Neural progenitor cell (in vitro differentiated cells): ENCODE data around the gene NUDT4. TPM values are rescaled to one million over a fixed set of nuclear protein-coding genes. Genes with fewer than 3 reads are reported as not detected.

Experiments used
- DNase-seq: peaks from one replicate; pipeline ENCODE4 v3.0.0-alpha.2; 2016; ENCODE audit warnings: low spot score
- H2AFZ ChIP-seq: fragments of 200-600 bp; sonication (generic); replicated peaks from 2 replicates; pipeline ENCODE4 v1.6.1; 2016; ENCODE audit warnings: antibody characterized with exemption
- H3F3A ChIP-seq: fragments of 200-600 bp; sonication (generic); 2 replicates; pipeline ENCODE4 v1.6.1; 2016; ENCODE audit warnings: antibody characterized with exemption, low read depth
- H3K27ac ChIP-seq: fragments of 200-600 bp; sonication (generic); 2 replicates; pipeline ENCODE4 v1.5.1; 2016; ENCODE audit warnings: mild to moderate bottlenecking
- H3K27me3 ChIP-seq: fragments of 200-600 bp; sonication (generic); 2 replicates; pipeline ENCODE4 v1.6.1; 2016; ENCODE audit warnings: mild to moderate bottlenecking, moderate library complexity
- H3K36me3 ChIP-seq: fragments of 200-600 bp; sonication (generic); 2 replicates; pipeline ENCODE4 v1.5.1; 2016
- H3K4me1 ChIP-seq: fragments of 200-600 bp; sonication (generic); 2 replicates; pipeline ENCODE4 v1.6.1; 2016; ENCODE audit warnings: mixed run types
- H3K4me2 ChIP-seq: fragments of 200-600 bp; sonication (generic); 2 replicates; pipeline ENCODE4 v1.6.1; 2016
- H3K4me3 ChIP-seq: fragments of 200-600 bp; sonication (generic); 2 replicates; pipeline ENCODE4 v1.5.1; 2016
- H3K79me2 ChIP-seq: fragments of 200-600 bp; sonication (generic); 2 replicates; pipeline ENCODE4 v1.6.1; 2016; ENCODE audit warnings: low read depth
- H3K9ac ChIP-seq: fragments of 200-600 bp; sonication (generic); 2 replicates; pipeline ENCODE4 v1.6.1; 2016
- H3K9me3 ChIP-seq: fragments of 200-600 bp; sonication (generic); 2 replicates; pipeline ENCODE4 v1.5.1; 2016; ENCODE audit warnings: low read depth
- H4K20me1 ChIP-seq: fragments of 200-600 bp; sonication (generic); 2 replicates; pipeline ENCODE4 v1.6.1; 2016; ENCODE audit warnings: low read depth
- H3K27ac Mint-ChIP-seq: 3 replicates; pipeline ENCODE4 v1.8.0; 2021; ENCODE audit warnings: mixed read lengths
- H3K27me3 Mint-ChIP-seq: 2 replicates; pipeline ENCODE4 v1.8.0; 2022; ENCODE audit warnings: low read depth, mild to moderate bottlenecking, inconsistent platforms, moderate library complexity, mixed read lengths; ENCODE audit not compliant: insufficient read depth
- H3K36me3 Mint-ChIP-seq: 3 replicates; pipeline ENCODE4 v1.8.0; 2021; ENCODE audit warnings: mixed read lengths
- H3K4me1 Mint-ChIP-seq: 3 replicates; pipeline ENCODE4 v1.8.0; 2021; ENCODE audit warnings: mixed read lengths
- H3K4me3 Mint-ChIP-seq: 3 replicates; pipeline ENCODE4 v1.8.0; 2021; ENCODE audit warnings: mild to moderate bottlenecking, moderate library complexity, mixed read lengths
- H3K9me3 Mint-ChIP-seq: 3 replicates; pipeline ENCODE4 v1.8.0; 2020; ENCODE audit warnings: mixed read lengths
- CTCF ChIP-seq: fragments of 200-600 bp; sonication (generic); IDR thresholded peaks from 2 replicates; pipeline ENCODE4 v1.5.1; 2017; ENCODE audit warnings: antibody characterized with exemption, mild to moderate bottlenecking
- EZH2 ChIP-seq: fragments of 200-600 bp; sonication (generic); IDR thresholded peaks from 2 replicates; pipeline ENCODE4 v1.6.1; 2017; ENCODE audit warnings: antibody characterized with exemption, mild to moderate bottlenecking, moderate library complexity
- EZH2phosphoT487 ChIP-seq: fragments of 200-600 bp; sonication (generic); IDR thresholded peaks from 2 replicates; pipeline ENCODE4 v1.6.1; 2017; ENCODE audit warnings: antibody characterized with exemption
- total RNA-seq: library from RNA; depleted of rRNA; stranded (reverse); fragments of >200 nt; gene quantifications from 2 replicates; pipeline ENCODE4 v1.2.3, GENCODE V29; 2015; ENCODE audit warnings: low replicate concordance

The NUDT4 gene
- total RNA-seq, 1 donor from 2014 or later, result 89.8 TPM

- H3K9me3 ChIP-seq, result no peaks in the 10 kb centered on the region
- H3K4me3 ChIP-seq, result no peak overlapping the region
- H3K4me1 ChIP-seq, result peaks cover 13% of the 10 kb centered on the region
- H3K27me3 ChIP-seq, result no peaks in the 10 kb centered on the region
- H3K36me3 ChIP-seq, result no peaks in the 10 kb centered on the region
- no peaks in the 10 kb centered on the region for H3K79me2 ChIP-seq
- H4K20me1 ChIP-seq, result no peaks in the 10 kb centered on the region
- H2AFZ ChIP-seq, result no peak overlapping the region
- H3K9ac ChIP-seq, result no peak overlapping the region
- H3K36me3 Mint-ChIP-seq, result no peaks in the 10 kb centered on the region
- H3K4me3 Mint-ChIP-seq, result no peak overlapping the region
- H3K27me3 Mint-ChIP-seq, result peaks cover 3% of the 10 kb centered on the region
- H3K4me1 Mint-ChIP-seq, result peaks cover 15% of the 10 kb centered on the region
- no peak overlapping the region for H3K27ac ChIP-seq
- H3F3A ChIP-seq, result no peaks in the 10 kb centered on the region
- no peaks in the 10 kb centered on the region for H3K9me3 Mint-ChIP-seq
- no peak overlapping the region for H3K4me2 ChIP-seq
- no peak overlapping the region for H3K27ac Mint-ChIP-seq
- TF ChIP-seq EZH2phosphoT487 (no peak), EZH2 (no peak), CTCF (no peak)
- DNase-seq, result no peak
These were observed 38.0 kb upstream of the NUDT4 start for GRCh38 chr12:93339695-93340094.

GRCh38 chr12:93341409-93342049 lies 36.2 kb upstream of the NUDT4 start:
- no peak overlapping the region for H2AFZ ChIP-seq
- H4K20me1 ChIP-seq, result no peaks in the 10 kb centered on the region
- Mint-ChIP-seq H3K36me3 (no peaks in the 10 kb centered on the region), H3K27me3 (peaks cover 7% of the 10 kb centered on the region), H3K4me1 (peaks cover 6% of the 10 kb centered on the region), H3K4me3 (no peak overlapping the region), H3K9me3 (no peaks in the 10 kb centered on the region), H3K27ac (no peak overlapping the region)
- no peak overlapping the region for H3K27ac ChIP-seq
- TF ChIP-seq EZH2phosphoT487 (no peak), EZH2 (no peak), CTCF (no peak)
- no peak for DNase-seq
- H3K4me1 ChIP-seq, result peaks cover 3% of the 10 kb centered on the region
- no peak overlapping the region for H3K4me3 ChIP-seq
- H3K9ac ChIP-seq, result no peak overlapping the region
- H3K4me2 ChIP-seq, result no peak overlapping the region
- H3K79me2 ChIP-seq, result no peaks in the 10 kb centered on the region
- H3K36me3 ChIP-seq, result no peaks in the 10 kb centered on the region
- H3F3A ChIP-seq, result no peaks in the 10 kb centered on the region
- H3K9me3 ChIP-seq, result no peaks in the 10 kb centered on the region
- no peaks in the 10 kb centered on the region for H3K27me3 ChIP-seq

- Histone ChIP-seq H3K9ac (no peak overlapping the region), H3K27ac (no peak overlapping the region), H4K20me1 (no peaks in the 10 kb centered on the region), H3K4me1 (no peaks in the 10 kb centered on the region), H3K27me3 (no peaks in the 10 kb centered on the region), H3F3A (no peaks in the 10 kb centered on the region), H3K36me3 (no peaks in the 10 kb centered on the region), H3K79me2 (no peaks in the 10 kb centered on the region), H3K9me3 (no peaks in the 10 kb centered on the region), H3K4me2 (no peak overlapping the region), H2AFZ (no peak overlapping the region), H3K4me3 (no peak overlapping the region)
- Mint-ChIP-seq H3K9me3 (no peaks in the 10 kb centered on the region), H3K4me3 (no peak overlapping the region), H3K36me3 (no peaks in the 10 kb centered on the region), H3K27ac (no peak overlapping the region), H3K27me3 (peaks cover 9% of the 10 kb centered on the region), H3K4me1 (peaks cover 4% of the 10 kb centered on the region)
- TF ChIP-seq EZH2 (no peak), EZH2phosphoT487 (no peak), CTCF (no peak)
- no peak for DNase-seq
These were observed 30.5 kb upstream of the NUDT4 start for GRCh38 chr12:93347054-93347785.
